BLaER1 treated with 17β-estradiol and CSF1 and Interleukin-3, amounts not matched to agents 10 nM and 100 nM (cell line): ENCODE results near the gene ZNF337.
"Not testable (repeated sequence)": the region's sequence is repeated elsewhere in the genome, so short reads cannot be mapped to it uniquely, and the experiment has no call there.

Source experiments
- H3K27ac ChIP-seq, 11 experiments: shearing (Covaris generic); formaldehyde crosslinking; 2 replicates each; pipeline ENCODE4 v1.8.1; 2022
- H3K27me3 ChIP-seq, 11 experiments: shearing (Covaris generic); formaldehyde crosslinking; 2 replicates each; pipeline ENCODE4 v1.8.1; 2022
- H3K36me3 ChIP-seq, 11 experiments: shearing (Covaris generic); formaldehyde crosslinking; 2 replicates each; pipeline ENCODE4 v1.8.1; 2022
- H3K4me1 ChIP-seq, 10 experiments: shearing (Covaris generic); formaldehyde crosslinking; 2 replicates each; pipeline ENCODE4 v1.8.1; 2022
- H3K4me2 ChIP-seq, 11 experiments: shearing (Covaris generic); formaldehyde crosslinking; 2 replicates each; pipeline ENCODE4 v1.8.1; 2022
- H3K4me3 ChIP-seq, 10 experiments: shearing (Covaris generic); formaldehyde crosslinking; 2 replicates each; pipeline ENCODE4 v1.8.1; 2022
- H3K9ac ChIP-seq, 11 experiments: shearing (Covaris generic); formaldehyde crosslinking; 2 replicates each; pipeline ENCODE4 v1.8.1; 2022
- H3K9me3 ChIP-seq, 11 experiments: shearing (Covaris generic); formaldehyde crosslinking; replicated peaks in 1 of 11; 2 replicates each; pipeline ENCODE4 v1.8.1; 2022
- H4K20me1 ChIP-seq, 11 experiments: shearing (Covaris generic); formaldehyde crosslinking; 2 replicates each; pipeline ENCODE4 v1.8.1; 2022
- Cebpa-rat ChIP-seq, 11 experiments: shearing (Covaris generic); IDR thresholded peaks; 2 replicates each; pipeline ENCODE4 v1.8.1; 2022

Gene ZNF337

GRCh38 chr20:25644814-25645213, 51.8 kb downstream of the ZNF337 start:
- H3K4me2 ChIP-seq: no peak overlapping the region
- H3K27me3 ChIP-seq: no peaks in the 10 kb centered on the region
- H3K36me3 ChIP-seq: peaks cover 24 to 56% (median 45%) of the 10 kb centered on the region in 11 experiments
- H3K4me1 ChIP-seq: peaks cover 0 to 5% (median 0%) of the 10 kb centered on the region in 10 experiments; a peak in 1 of 20 replicates
- TF ChIP-seq Cebpa-rat (IDR thresholded peaks at IDR 0.05): no peak
- no peaks in the 10 kb centered on the region for H4K20me1 ChIP-seq
- H3K9me3 ChIP-seq: peaks cover 20 to 35% (median 25%) of the 10 kb centered on the region in 11 experiments
- H3K9ac ChIP-seq: no peak overlapping the region
- H3K4me3 ChIP-seq: no peak overlapping the region
- no peak overlapping the region for H3K27ac ChIP-seq

- no peak overlapping the region for H3K27ac ChIP-seq
- H3K9ac ChIP-seq: no peak overlapping the region
- no peak overlapping the region for H3K4me3 ChIP-seq
- peaks cover 20 to 35% (median 25%) of the 10 kb centered on the region in 11 experiments for H3K9me3 ChIP-seq
- peaks cover 24 to 56% (median 45%) of the 10 kb centered on the region in 11 experiments for H3K36me3 ChIP-seq
- TF ChIP-seq Cebpa-rat (IDR thresholded peaks at IDR 0.05): no peak
- no peaks in the 10 kb centered on the region for H3K27me3 ChIP-seq
- no peak overlapping the region for H3K4me2 ChIP-seq
- H4K20me1 ChIP-seq: no peaks in the 10 kb centered on the region
- no peaks in the 10 kb centered on the region for H3K4me1 ChIP-seq
Measured at GRCh38 chr20:25643716-25644115, 52.9 kb downstream of the ZNF337 start.

- no peak for TF ChIP-seq Cebpa-rat (IDR thresholded peaks at IDR 0.05)
- Histone ChIP-seq H4K20me1 (no peaks in the 10 kb centered on the region), H3K27me3 (no peaks in the 10 kb centered on the region), H3K4me1 (no peaks in the 10 kb centered on the region), H3K4me2 (no peak overlapping the region), H3K4me3 (no peak overlapping the region), H3K9ac (no peak overlapping the region), H3K27ac (no peak overlapping the region), H3K9me3 (peaks cover 34 to 59% (median 49%) of the 10 kb centered on the region in 11 experiments), H3K36me3 (peaks cover 34 to 52% (median 44%) of the 10 kb centered on the region in 11 experiments)
Measured at GRCh38 chr20:25637247-25637646, 59.4 kb downstream of the ZNF337 start.

GRCh38 chr20:25632940-25633790, 63.5 kb downstream of the ZNF337 start:
- H3K9ac ChIP-seq: no peak overlapping the region

GRCh38 chr20:25630615-25631014, 66.0 kb downstream of the ZNF337 start:
- Histone ChIP-seq H3K9me3 (peaks cover 29 to 61% (median 54%) of the 10 kb centered on the region in 11 experiments), H3K36me3 (peaks cover 14 to 29% (median 24%) of the 10 kb centered on the region in 11 experiments)
- not testable (repeated sequence) for H3K4me2 ChIP-seq, H3K27ac ChIP-seq, H3K4me1 ChIP-seq, H3K27me3 ChIP-seq, H3K4me3 ChIP-seq, H4K20me1 ChIP-seq, H3K9ac ChIP-seq

More at GRCh38 chr20:25632940-25633790, 63.5 kb downstream of the ZNF337 start:
- Histone ChIP-seq H3K9me3 (peaks cover 39 to 71% (median 61%) of the 10 kb centered on the region in 11 experiments), H3K4me1 (no peaks in the 10 kb centered on the region), H3K27ac (no peak overlapping the region), H3K36me3 (peaks cover 37 to 46% (median 43%) of the 10 kb centered on the region in 11 experiments), H4K20me1 (no peaks in the 10 kb centered on the region), H3K4me2 (no peak overlapping the region), H3K4me3 (no peak overlapping the region), H3K27me3 (no peaks in the 10 kb centered on the region)
- no peak for TF ChIP-seq Cebpa-rat (IDR thresholded peaks at IDR 0.05)

- no peak overlapping the region for H3K4me3 ChIP-seq
- H3K4me1 ChIP-seq: peaks cover 2 to 6% (median 4%) of the 10 kb centered on the region in 10 experiments
- no peaks in the 10 kb centered on the region for H3K27me3 ChIP-seq
- peaks cover 7 to 23% (median 18%) of the 10 kb centered on the region in 11 experiments for H3K36me3 ChIP-seq
- peaks cover 22 to 55% (median 47%) of the 10 kb centered on the region in 11 experiments for H3K9me3 ChIP-seq
- no peak for TF ChIP-seq Cebpa-rat (IDR thresholded peaks at IDR 0.05)
- H4K20me1 ChIP-seq: no peaks in the 10 kb centered on the region
- no peak overlapping the region for H3K27ac ChIP-seq
- H3K4me2 ChIP-seq: no peak overlapping the region
- no peak overlapping the region for H3K9ac ChIP-seq
Measured at GRCh38 chr20:25629816-25630499, 66.7 kb downstream of the ZNF337 start.

GRCh38 chr20:25626779-25627178, 69.9 kb downstream of the ZNF337 start:
- no peaks in the 10 kb centered on the region for H4K20me1 ChIP-seq
- H3K9ac ChIP-seq: no peak overlapping the region
- no peak for TF ChIP-seq Cebpa-rat (IDR thresholded peaks at IDR 0.05)
- H3K9me3 ChIP-seq: peaks cover 17 to 36% (median 26%) of the 10 kb centered on the region in 11 experiments; a peak in 21 of 22 replicates
- H3K27me3 ChIP-seq: no peaks in the 10 kb centered on the region
- peaks cover 21 to 27% (median 24%) of the 10 kb centered on the region in 10 experiments for H3K4me1 ChIP-seq
- H3K36me3 ChIP-seq: peaks cover 0 to 9% (median 4%) of the 10 kb centered on the region in 11 experiments; a peak in 6 of 22 replicates
- H3K4me2 ChIP-seq: no peak overlapping the region
- H3K27ac ChIP-seq: no peak overlapping the region
- H3K4me3 ChIP-seq: no peak overlapping the region

- no peaks in the 10 kb centered on the region for H3K27me3 ChIP-seq
- peaks cover 0 to 14% (median 0%) of the 10 kb centered on the region in 11 experiments; a peak in 3 of 22 replicates for H4K20me1 ChIP-seq
- peaks cover 15 to 28% (median 22%) of the 10 kb centered on the region in 11 experiments; a peak in 21 of 22 replicates for H3K9me3 ChIP-seq
- H3K4me2 ChIP-seq: peak overlapping the region; percentile 85 to 98 (median 91)
- TF ChIP-seq Cebpa-rat (IDR thresholded peaks at IDR 0.05): no peak
- H3K27ac ChIP-seq: peak overlapping the region; percentile 76 to 98 (median 94)
- H3K4me1 ChIP-seq: peaks cover 24 to 39% (median 34%) of the 10 kb centered on the region in 10 experiments
- peaks cover 0 to 21% (median 14%) of the 10 kb centered on the region in 11 experiments; a peak in 16 of 22 replicates for H3K36me3 ChIP-seq
- H3K9ac ChIP-seq: peak overlapping the region; percentile 89 to 98 (median 92)
- H3K4me3 ChIP-seq: peak overlapping the region; percentile 69 to 96 (median 86)
Measured at GRCh38 chr20:25624500-25624939, 72.1 kb downstream of the ZNF337 start.
